Colon (tissue), 2 donors: Measurements from ENCODE around the gene EXOC5.
"Not testable (repeated sequence)": the region's sequence is repeated elsewhere in the genome, so short reads cannot be mapped to it uniquely, and the experiment has no call there.

Experiments
- FAIRE-seq: peaks from 2 replicates; lab custom pipeline; 2012; peaks lifted over from hg19 to GRCh38; lab: Jason Lieb, UNC
- donor health status: control.
- donor health status: control.

EXOC5 gene

GRCh38 chr14:57254884-57255283 is 13.8 kb downstream of the EXOC5 start:
- FAIRE-seq: no peak

DNA sequence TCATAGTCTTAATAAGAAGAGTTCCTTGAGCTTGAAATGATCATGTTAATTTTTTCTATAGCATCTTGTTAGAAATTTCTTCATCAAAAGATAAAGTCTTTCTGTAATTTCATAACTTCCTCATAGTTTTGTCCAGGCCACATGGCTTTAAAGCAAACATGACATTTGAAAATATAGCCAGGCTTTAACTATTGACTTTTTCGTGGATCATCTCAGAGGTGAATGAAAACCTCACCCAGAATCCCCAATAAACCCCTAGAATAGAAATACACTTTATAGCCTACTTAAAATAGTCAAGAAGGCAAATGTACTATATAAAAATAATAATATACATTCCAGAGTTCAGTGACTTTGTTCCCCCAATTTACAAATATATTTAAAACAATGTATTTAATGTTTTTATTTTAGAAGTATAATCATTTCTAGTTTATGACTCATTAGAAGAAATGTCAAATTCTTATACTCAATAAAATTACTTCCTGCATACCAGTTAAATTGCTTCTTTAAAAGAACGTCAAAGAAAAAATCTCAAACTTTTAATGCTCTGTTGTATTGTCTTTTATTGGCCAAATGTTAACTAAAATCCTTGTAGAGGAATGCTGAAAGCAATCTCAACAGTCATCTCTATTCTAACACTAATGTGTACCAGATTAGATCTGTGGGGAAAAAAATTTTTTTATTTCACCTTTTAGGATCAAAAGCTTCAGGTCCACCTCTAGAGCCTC is 21.6 kb downstream of the EXOC5 start:
- no peak for FAIRE-seq

- FAIRE-seq: no peak
Observed at GRCh38 chr14:57245941-57246340, 22.8 kb downstream of the EXOC5 start.

DNA sequence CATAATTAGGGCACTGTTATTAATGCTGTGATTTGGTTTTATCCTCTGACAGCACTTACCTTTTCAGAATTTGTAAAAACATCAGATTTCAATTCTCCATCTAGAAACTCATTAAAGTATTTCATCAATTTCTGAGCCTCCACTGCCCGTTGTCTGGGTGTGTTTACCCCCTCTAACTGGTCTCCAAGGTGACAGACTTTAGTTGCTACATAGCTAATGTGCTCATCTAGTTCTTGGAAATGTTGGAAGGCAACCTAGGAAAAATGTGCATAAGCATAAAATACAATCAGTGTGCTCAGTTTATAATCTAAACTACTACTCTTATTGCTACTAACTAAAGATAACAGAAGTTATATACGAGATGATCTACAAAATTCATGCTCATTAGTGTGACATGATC is 24.6 kb downstream of the EXOC5 start:
- FAIRE-seq: peak; percentile 18

- no peak for FAIRE-seq
Observed at GRCh38 chr14:57243320-57243719, 25.4 kb downstream of the EXOC5 start.

GRCh38 chr14:57240115-57240514 is 28.6 kb downstream of the EXOC5 start:
- not testable (repeated sequence) for FAIRE-seq

DNA sequence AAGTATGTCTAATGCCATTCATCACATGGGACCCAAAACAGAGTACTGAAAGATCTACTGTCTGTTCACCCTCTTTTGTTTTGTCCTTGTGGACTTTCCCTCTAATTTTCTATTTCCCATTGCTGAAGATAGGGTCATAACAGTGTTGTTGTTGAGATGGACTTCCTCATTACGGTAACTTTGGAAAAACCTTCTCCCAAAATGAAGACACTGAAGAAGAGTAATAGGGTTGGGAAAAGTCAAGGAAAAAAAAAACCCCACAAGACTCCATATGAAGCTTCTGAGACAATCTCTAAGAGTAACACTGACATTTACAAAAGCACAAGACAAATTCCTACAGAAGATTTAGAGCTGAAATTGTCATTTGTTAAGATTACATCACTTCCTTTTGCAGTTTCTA is 36.7 kb downstream of the EXOC5 start:
- no peak for FAIRE-seq

GRCh38 chr14:57228320-57228719 is 40.4 kb downstream of the EXOC5 start:
- FAIRE-seq: not testable (repeated sequence)

DNA sequence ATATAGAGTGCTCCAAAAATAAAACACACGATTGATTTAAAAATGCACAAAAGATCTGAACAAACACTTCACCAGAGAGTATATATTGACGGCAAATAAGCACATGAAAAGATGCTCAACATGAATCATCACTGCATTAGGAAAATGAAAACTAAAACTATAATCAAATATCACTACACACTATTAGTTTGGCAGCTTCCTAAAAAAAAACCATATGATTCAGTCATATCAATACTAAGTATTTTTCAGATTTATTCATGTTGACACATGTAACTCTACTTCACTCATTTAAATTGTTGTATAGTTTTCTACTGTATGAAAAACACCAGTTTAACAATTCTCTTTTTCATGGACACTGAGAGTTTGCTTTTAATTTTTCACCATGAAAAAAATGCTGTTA is 41.6 kb downstream of the EXOC5 start:
- no peak for FAIRE-seq

GRCh38 chr14:57221931-57222330 is 46.8 kb downstream of the EXOC5 start:
- no peak for FAIRE-seq

DNA sequence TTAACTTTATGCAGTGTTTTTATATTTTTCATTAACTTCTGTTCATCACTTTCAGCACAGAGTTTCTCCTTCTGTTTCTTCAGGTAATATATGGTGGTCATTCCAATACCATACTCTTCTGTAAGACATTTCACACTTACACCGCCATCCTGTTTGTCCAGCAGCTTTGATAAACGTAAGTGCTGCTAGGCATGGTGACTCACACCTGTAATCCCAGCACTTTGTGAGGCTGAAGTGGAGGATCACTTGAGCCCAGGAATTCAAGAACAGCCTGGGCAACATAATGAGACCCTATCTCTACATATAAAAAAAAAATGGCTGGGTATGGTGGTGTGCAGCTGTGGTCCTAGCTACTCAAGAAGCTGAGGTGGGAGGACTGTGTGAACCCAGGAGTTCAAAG is 55.8 kb downstream of the EXOC5 start:
- no peak for FAIRE-seq

DNA sequence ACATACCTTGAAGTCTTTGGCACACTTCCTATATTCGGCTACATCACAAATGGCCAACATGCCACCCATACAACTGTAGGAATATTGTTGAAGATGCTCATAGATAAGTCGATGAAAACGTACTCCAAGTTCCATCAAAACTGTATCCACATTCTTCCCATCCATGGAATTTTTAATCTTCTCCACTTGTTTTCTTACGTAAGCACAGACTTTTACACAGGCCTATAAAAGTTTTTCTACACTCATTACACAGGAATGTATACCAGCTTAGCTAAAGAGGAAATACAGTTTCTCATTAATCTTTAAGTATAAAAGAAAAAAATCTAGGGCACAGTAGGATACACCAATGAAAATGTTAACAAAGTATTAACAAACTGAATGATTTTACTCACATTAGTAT is 59.1 kb downstream of the EXOC5 start:
- no peak for FAIRE-seq

- no peak for FAIRE-seq
Observed at GRCh38 chr14:57205938-57206337, 62.8 kb downstream of the EXOC5 start.

- peak; percentile 89 for FAIRE-seq
Observed at GRCh38 chr14:57202672-57203071, 66.0 kb downstream of the EXOC5 start.

GRCh38 chr14:57199921-57200320 is 68.8 kb downstream of the EXOC5 start:
- no peak for FAIRE-seq

- no peak for FAIRE-seq
Observed at GRCh38 chr14:57189070-57189469, 79.6 kb downstream of the EXOC5 start.

GRCh38 chr14:57182760-57183503 is 85.8 kb downstream of the EXOC5 start:
- FAIRE-seq: no peak

GRCh38 chr14:57179273-57179672 is 89.4 kb downstream of the EXOC5 start:
- FAIRE-seq: no peak

- no peak for FAIRE-seq
Observed at GRCh38 chr14:57174466-57174865, 94.2 kb downstream of the EXOC5 start.

- FAIRE-seq: no peak
Observed at GRCh38 chr14:57171903-57172302, 96.8 kb downstream of the EXOC5 start.

GRCh38 chr14:57171363-57171762 is 97.3 kb downstream of the EXOC5 start:
- FAIRE-seq: no peak

- no peak for FAIRE-seq
Observed at GRCh38 chr14:57169901-57170300, 98.8 kb downstream of the EXOC5 start.

GRCh38 chr14:57168138-57168679 is 100.5 kb downstream of the EXOC5 start:
- FAIRE-seq: no peak
